Neural crest cell (in vitro differentiated cells): ENCODE data around the gene OSBPL10. TPM values are rescaled to one million over a fixed set of nuclear protein-coding genes. Genes with fewer than 3 reads are reported as not detected.

Source experiments
- DNase-seq: peaks from one replicate; pipeline ENCODE4 v3.0.0; 2021; ENCODE audit warnings: low read depth, mixed read lengths, low spot score
- H3K27ac Mint-ChIP-seq: one replicate; pipeline ENCODE4 v1.8.0; 2021; ENCODE audit warnings: mild to moderate bottlenecking, mixed read lengths; ENCODE audit not compliant: unreplicated experiment
- H3K27me3 Mint-ChIP-seq: 2 replicates; pipeline ENCODE4 v1.8.0; 2021; ENCODE audit warnings: low read depth, mild to moderate bottlenecking, mixed read lengths
- H3K36me3 Mint-ChIP-seq: 2 replicates; pipeline ENCODE4 v1.8.0; 2021; ENCODE audit warnings: low read depth, mild to moderate bottlenecking, mixed read lengths
- H3K4me1 Mint-ChIP-seq: 2 replicates; pipeline ENCODE4 v1.8.0; 2021; ENCODE audit warnings: mixed read lengths
- H3K4me3 Mint-ChIP-seq: one replicate; pipeline ENCODE4 v1.8.0; 2021; ENCODE audit warnings: mild to moderate bottlenecking, mixed read lengths
- H3K9me3 Mint-ChIP-seq: 2 replicates; pipeline ENCODE4 v1.8.0; 2021; ENCODE audit warnings: mixed read lengths
- CTCF ChIP-seq: fragments of 200-600 bp; sonication (generic); conservative IDR thresholded peaks from 2 replicates; pipeline ENCODE4 v1.5.0; 2021; ENCODE audit warnings: antibody characterized with exemption, mild to moderate bottlenecking
- total RNA-seq: library from RNA; stranded (reverse); gene quantifications from 2 replicates; pipeline ENCODE4 v1.2.1, GENCODE V29; 2021

Gene OSBPL10
- total RNA-seq, 1 donor from 2014 or later = 18.7 TPM

DNA sequence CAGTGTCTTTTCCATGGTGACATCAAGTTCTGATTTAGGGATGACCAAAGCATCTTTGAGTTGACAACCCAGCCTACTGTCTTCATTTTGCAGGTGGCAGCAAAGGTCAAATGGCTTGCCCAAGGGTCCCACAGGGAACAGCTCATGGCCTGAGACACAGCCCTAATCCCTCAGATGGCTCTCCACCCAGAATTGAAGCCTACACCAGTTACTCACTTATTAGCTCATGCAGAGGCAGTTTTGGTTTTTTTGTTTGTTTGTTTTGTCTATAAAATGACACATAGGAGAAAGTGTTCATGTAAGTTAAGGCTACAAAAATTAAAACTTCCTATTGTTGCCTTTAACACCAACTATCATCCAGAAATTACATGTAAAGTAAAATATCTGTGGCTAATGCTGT is 167.9 kb downstream of the OSBPL10 start:
- H3K27me3 Mint-ChIP-seq = no peaks in the 10 kb centered on the region
- no peak for DNase-seq
- no peak overlapping the region for H3K4me3 Mint-ChIP-seq
- no peak overlapping the region for H3K27ac Mint-ChIP-seq
- H3K4me1 Mint-ChIP-seq = peaks cover 4% of the 10 kb centered on the region
- no peak for TF ChIP-seq CTCF
- peaks cover 3% of the 10 kb centered on the region for H3K9me3 Mint-ChIP-seq
- no peaks in the 10 kb centered on the region for H3K36me3 Mint-ChIP-seq

DNA sequence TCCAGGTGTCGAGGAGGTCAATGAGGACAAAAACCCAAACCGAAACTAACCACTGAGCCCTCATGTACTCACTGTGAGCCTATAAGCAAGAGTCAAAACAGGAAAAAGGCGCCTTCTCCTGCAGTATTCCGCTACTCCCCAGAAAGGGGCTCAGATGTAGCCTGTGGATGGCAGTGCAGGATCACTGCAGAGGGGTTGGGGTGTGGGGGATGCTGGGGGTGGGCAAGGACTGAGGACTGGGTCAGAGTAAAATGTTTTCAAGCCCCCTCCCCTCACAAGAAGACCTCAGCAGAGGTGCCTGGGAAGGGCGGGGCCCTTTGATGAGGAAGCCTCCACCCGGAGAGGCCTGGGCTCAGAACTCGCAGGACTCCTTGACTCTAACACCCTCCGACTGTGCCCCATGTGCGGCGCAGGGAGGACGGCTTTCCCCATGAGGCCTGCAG is 170.1 kb downstream of the OSBPL10 start:
- Mint-ChIP-seq H3K27ac (peak overlapping the region; percentile 4), H3K4me3 (no peak overlapping the region), H3K36me3 (no peaks in the 10 kb centered on the region), H3K4me1 (peaks cover 13% of the 10 kb centered on the region), H3K9me3 (peaks cover 5% of the 10 kb centered on the region), H3K27me3 (no peaks in the 10 kb centered on the region)
- no peak for TF ChIP-seq CTCF
- DNase-seq = no peak

- Mint-ChIP-seq H3K9me3 (peaks cover 5% of the 10 kb centered on the region), H3K4me3 (no peak overlapping the region), H3K36me3 (no peaks in the 10 kb centered on the region), H3K4me1 (peaks cover 18% of the 10 kb centered on the region), H3K27ac (no peak overlapping the region), H3K27me3 (no peaks in the 10 kb centered on the region)
- DNase-seq = no peak
- TF ChIP-seq CTCF = no peak
These were observed 172.8 kb downstream of the OSBPL10 start for GRCh38 chr3:31808143-31808720.

DNA sequence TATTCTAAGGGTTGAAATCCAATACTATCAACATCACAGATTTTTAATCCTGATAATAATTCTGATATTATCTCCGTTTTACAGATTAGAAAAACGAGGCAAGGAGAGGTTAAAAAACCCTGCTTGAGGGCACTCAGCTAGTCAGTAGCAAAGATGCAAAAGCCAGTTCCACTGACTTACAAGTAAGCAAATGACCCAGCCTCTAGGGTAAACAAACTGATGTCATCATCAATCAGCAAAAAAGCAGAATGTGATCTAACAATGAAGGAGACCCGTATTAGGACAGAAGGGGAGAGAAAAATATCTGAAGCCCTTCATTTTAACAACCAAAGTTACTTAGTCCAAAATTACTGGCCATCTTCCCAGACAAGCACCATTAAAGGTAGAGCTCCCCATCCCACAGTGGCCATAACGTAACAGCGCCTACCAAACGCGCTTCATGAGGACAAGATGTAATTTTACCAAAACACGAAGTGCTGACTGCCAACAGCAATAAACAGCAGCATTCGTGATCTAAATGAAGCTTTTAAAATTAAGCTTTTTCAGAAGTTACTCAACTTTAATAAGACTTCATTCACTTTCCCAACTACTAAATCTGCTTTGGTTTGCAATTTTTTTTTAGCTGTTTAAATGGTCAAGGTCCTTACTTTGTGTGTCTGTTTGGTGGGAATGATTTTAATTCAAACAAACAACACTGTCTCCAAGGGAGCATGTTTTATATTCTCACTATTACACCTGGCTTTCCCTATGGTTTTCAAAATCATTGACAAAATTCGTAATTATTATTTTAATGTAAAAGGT is 176.6 kb downstream of the OSBPL10 start:
- no peak overlapping the region for H3K27ac Mint-ChIP-seq

More for the DNA sequence above, 176.6 kb downstream of the OSBPL10 start:
- no peak for DNase-seq
- Mint-ChIP-seq H3K4me1 (peaks cover 22% of the 10 kb centered on the region), H3K4me3 (no peak overlapping the region), H3K27me3 (no peaks in the 10 kb centered on the region), H3K9me3 (peaks cover 2% of the 10 kb centered on the region), H3K36me3 (no peaks in the 10 kb centered on the region)
- TF ChIP-seq CTCF = no peak
